Measurements from ENCODE around the gene ZNF729.
"Not testable (repeated sequence)": the region's sequence is repeated elsewhere in the genome, so short reads cannot be mapped to it uniquely, and the experiment has no call there.

ZNF729 gene

GRCh38 chr19:22286151-22286810 lies at the start of gene ZNF729:
Gene ZNF729 (plus strand): TSS chr19:22286441. CDS start chr19:22286526, 85 bp downstream.
- DNase-seq (ENCODE audit: low read depth, low spot score) = no peak

DNA sequence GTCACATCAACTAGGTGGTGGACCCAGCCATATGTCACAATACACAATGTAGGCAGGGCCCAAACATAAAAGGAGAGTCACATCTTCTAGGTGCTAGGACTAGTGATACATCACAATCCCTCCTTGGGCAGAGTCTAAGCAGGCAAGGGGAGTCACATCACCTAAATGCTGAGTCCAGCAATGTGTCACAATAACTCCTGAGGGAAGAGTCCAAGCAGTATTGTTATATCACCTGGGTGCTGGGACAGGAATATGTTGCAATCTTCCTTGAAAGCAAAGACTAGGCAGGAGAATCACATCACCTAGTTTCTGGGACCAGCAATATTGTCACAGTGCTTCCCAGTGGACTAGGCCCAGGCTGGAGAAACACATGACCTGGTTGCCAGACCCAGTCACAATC lies 29.4 kb upstream of the ZNF729 start:
- no peak for DNase-seq (ENCODE audit: low read depth, low spot score)

DNA sequence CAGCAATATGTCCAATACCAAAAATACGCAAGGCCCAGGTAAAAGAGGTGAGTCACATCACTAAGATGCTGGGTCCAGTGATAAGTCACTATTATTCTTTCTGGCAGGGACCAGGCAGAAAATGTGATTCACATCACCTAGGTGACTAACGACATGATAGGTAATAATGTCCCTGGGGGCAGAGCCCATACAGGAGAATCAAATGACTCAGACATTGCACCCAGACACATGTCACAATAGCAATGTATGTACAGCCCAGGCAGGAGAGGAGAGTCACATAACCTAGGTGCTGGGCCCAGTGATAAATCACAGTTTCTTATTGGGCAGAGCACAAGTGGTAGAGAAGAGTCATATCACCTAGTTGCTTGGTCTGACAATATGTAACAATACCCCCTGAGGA lies 28.9 kb upstream of the ZNF729 start:
- DNase-seq (ENCODE audit: low read depth, low spot score) = no peak

DNA sequence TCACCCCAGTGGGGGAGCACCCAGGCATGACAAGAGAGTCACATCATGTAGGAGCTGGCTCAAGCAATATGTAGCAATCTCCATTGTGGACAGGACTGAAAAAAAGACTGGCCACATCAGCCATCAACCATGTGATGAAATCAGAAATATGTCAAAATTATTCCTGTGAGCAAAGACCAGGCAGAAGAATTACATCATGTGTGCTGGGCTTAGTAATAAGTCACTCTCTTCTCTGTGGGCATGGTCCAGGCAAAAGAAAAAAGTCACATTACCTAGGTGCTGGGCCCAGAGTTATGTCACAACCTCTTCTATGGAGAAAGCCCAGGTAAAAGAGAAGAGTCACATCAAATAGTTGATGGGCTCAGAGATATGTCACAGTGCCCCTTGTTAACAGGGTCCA lies 28.3 kb upstream of the ZNF729 start:
- DNase-seq (ENCODE audit: low read depth, low spot score) = no peak

DNA sequence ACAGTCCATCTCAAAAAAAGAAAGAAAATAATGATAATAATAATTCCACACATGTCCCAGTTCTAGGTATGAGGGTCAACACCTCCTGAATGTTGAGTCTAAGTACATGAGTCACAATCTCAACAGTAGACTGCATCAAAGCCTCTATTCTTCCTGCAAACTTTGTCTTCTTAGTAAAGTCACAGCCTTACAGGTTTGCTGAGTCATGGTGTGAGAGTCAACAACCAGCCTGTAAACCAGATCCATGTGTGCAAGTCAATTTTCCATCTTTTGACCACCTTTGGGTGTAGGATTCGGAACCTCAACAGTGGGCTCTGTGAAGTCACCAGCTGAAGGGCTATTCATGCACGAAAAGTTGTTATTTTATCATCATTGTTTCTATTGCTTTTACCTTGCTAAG lies 25.7 kb upstream of the ZNF729 start:
- no peak for DNase-seq (ENCODE audit: low read depth, low spot score)

GRCh38 chr19:22261596-22261995 lies 24.6 kb upstream of the ZNF729 start:
- no peak for DNase-seq (ENCODE audit: low read depth, low spot score)

- DNase-seq (ENCODE audit: low read depth, low spot score) = no peak
Measured at GRCh38 chr19:22263121-22263520, 23.1 kb upstream of the ZNF729 start.

GRCh38 chr19:22321554-22321953 lies 35.3 kb downstream of the ZNF729 start:
- not testable (repeated sequence) for DNase-seq (ENCODE audit: low read depth, low spot score)

- no peak for DNase-seq (ENCODE audit: low read depth, low spot score)
Measured at GRCh38 chr19:22326219-22326618, 40.0 kb downstream of the ZNF729 start.

GRCh38 chr19:22327321-22327720 lies 41.1 kb downstream of the ZNF729 start:
- DNase-seq (ENCODE audit: low read depth, low spot score) = no peak

DNA sequence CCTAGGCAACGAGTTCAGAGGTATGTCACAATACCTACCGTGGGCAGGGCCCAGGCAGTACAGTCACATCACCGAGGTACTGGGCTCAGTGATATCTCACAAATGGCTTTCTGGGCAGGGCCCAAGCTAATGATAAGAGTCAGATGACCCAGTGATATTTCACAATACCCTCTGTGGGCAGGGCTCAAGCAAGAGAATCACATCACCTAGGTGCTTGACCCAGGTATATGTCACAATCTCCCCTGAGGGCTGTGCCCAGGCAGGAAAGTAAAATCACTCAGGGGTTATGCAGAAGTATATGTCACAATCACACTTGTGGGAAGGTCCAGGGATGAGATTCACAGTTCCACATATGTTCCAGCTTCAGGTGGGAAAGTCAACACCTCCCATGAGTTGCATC lies 45.3 kb downstream of the ZNF729 start:
- no peak for DNase-seq (ENCODE audit: low read depth, low spot score)

- DNase-seq (ENCODE audit: low read depth, low spot score) = no peak
Measured at GRCh38 chr19:22332924-22333323, 46.7 kb downstream of the ZNF729 start.

DNA sequence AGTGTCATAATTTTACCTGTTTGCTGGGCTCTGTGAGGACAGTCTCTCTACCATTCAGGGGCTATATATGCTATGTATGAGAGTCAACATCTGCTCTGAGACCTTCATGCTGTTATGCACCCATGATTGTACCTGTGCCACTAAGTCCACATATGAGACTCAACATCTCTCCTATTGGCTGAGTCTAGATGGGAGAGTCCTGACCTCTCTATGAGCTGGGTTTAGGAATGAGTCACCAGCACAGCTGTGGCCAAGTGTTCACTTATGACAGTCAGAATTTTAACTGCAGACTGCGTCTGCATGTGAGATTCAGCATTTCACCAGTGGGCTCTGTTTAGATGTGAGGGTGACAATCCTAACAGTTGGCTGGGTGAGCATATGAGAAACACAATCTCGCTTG lies 49.5 kb downstream of the ZNF729 start:
- no peak for DNase-seq (ENCODE audit: low read depth, low spot score)

DNA sequence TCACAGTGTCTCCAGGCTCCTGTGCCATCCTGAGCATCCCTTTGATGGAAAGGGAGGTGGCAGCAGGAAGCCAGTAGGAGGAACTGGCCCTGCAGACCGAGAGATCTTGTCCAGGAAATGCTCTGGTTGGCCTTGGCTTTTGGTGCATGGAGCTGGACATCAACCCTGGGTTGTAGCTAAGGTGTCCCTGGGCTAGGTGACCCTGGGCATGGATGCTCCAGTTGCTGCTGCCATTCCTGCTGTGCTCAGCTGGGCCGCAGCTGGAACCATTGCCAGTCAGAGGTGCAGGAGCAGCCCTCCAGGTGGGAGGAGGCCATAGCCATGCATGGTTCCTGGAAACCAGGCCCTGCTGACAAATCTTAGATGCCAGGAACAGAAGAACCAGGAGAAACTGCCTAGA lies 68.4 kb downstream of the ZNF729 start:
- DNase-seq (ENCODE audit: low read depth, low spot score) = no peak
